T-helper 2 cell (primary cell): ENCODE data around the gene SIRPB2.
A peak's percentile ranks its signal among the peaks of the same experiment; 100 is the strongest.
"Not testable (repeated sequence)": the region's sequence is repeated elsewhere in the genome, so short reads cannot be mapped to it uniquely, and the experiment has no call there.

Experiments used
- DNase-seq, 5 experiments: peaks; one replicate each; pipeline versions ENCODE4 v3.0.0 to v3.0.0-alpha.2; 2012 to 2022

Gene SIRPB2

GRCh38 chr20:1499528-1500420 is 8.6 kb upstream of the SIRPB2 start:
- no peak for DNase-seq

- DNase-seq: not testable (repeated sequence)
Measured at GRCh38 chr20:1497371-1497770, 6.2 kb upstream of the SIRPB2 start.

GRCh38 chr20:1496930-1497329 is 5.7 kb upstream of the SIRPB2 start:
- DNase-seq: no peak

- no peak for DNase-seq
Measured at GRCh38 chr20:1494436-1494835, 3.2 kb upstream of the SIRPB2 start.

GRCh38 chr20:1493536-1493935 is 2.3 kb upstream of the SIRPB2 start:
- no peak for DNase-seq

GRCh38 chr20:1491860-1492642 is 831 bp upstream of the SIRPB2 start:
- no peak for DNase-seq

GRCh38 chr20:1490643-1491195 is 501 bp downstream of the SIRPB2 start:
- DNase-seq: no peak

GRCh38 chr20:1489764-1490436 is 1.3 kb downstream of the SIRPB2 start:
- DNase-seq: no peak

GRCh38 chr20:1489325-1489724 is 1.9 kb downstream of the SIRPB2 start:
- DNase-seq: no peak

GRCh38 chr20:1486566-1486965 is 4.7 kb downstream of the SIRPB2 start:
- DNase-seq: no peak

- DNase-seq: peak in 1 of 5 experiments; percentile 19
Measured at GRCh38 chr20:1484438-1485116, 6.6 kb downstream of the SIRPB2 start.

GRCh38 chr20:1479831-1480595 is 11.2 kb downstream of the SIRPB2 start:
- no peak for DNase-seq

GRCh38 chr20:1478566-1478965 is 12.7 kb downstream of the SIRPB2 start:
- no peak for DNase-seq

GRCh38 chr20:1477896-1478490 is 13.2 kb downstream of the SIRPB2 start:
- DNase-seq: no peak

GRCh38 chr20:1474817-1475603 is 16.2 kb downstream of the SIRPB2 start:
- DNase-seq: no peak

- no peak for DNase-seq
Measured at GRCh38 chr20:1474325-1474724, 16.9 kb downstream of the SIRPB2 start.

- no peak for DNase-seq
Measured at GRCh38 chr20:1473246-1474220, 17.7 kb downstream of the SIRPB2 start.

GRCh38 chr20:1472556-1473245 is 18.5 kb downstream of the SIRPB2 start:
- no peak for DNase-seq
